ENCODE results near the gene BACE2.
"Not testable (repeated sequence)": the region's sequence is repeated elsewhere in the genome, so short reads cannot be mapped to it uniquely, and the experiment has no call there.

The BACE2 gene

DNA sequence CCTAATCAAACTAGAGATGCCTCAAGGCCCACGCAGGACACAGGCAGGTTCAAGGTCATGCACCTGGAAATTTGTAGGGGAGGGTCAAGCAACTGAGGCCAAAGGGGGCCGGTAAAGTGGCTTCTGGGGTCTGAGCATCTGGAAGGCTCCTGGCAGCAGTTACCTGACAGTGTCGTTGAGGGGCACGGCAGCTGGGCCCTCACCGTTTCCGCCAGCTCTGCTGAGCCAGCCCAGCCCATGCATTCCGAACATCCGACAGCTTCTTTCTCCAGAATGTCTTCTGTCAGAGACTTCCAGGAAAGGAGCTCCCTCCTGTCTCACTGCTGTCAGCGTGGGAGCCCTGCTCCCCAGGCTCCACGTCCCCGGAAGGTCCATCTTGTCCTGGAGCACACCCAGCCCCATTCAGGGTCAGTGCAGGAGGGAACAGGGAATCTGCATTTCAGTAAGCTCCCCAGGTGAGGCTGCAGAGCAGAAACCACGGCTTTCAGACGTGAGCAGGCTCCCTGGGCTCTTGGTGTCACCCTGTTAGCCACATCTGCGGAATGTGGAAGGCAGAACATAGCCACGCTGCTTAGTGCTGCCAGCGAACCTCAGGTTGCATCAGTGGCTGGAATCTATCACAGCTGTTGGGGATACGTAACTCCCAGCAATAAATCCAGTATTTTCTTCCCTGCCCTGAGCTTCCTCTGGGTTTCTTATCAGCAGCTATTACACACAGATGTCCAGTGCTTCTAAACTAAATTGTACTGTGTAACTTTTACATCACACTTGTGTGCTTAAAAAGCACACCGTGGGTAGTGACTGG, 112.4 kb downstream of the BACE2 start:
- Histone ChIP-seq H3K4me3 (ENCODE audit: low read length) (no peak overlapping the region), H3K4me1 (ENCODE audit: control insufficient read depth, insufficient read depth, low read length) (no peaks in the 10 kb centered on the region), H3K9me3 (ENCODE audit: control insufficient read depth, low read length) (no peaks in the 10 kb centered on the region), H3K27me3 (ENCODE audit: control insufficient read depth, insufficient read depth, low read length) (no peaks in the 10 kb centered on the region), H3K9ac (ENCODE audit: low read length) (no peak overlapping the region), H3K36me3 (ENCODE audit: control insufficient read depth, insufficient read depth, low read length) (no peaks in the 10 kb centered on the region)

DNA sequence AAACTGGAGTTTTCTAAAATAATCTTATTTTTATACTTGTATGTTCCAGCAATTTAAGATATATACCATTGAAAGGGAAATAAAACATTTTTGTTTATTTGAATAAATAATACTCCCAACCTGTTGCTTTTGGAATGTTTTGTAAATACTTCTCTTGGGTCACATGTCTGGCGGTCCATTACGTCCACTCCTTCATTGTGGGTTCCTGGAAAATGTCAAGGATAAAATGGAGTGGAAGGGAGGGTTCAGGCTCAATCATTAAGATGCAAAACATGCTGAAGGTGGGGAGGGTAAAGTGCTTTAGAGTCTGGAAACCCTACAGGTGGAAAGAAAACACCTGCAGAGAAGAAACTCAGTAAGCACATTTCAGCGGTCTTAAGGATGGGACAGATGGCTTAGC, 114.5 kb downstream of the BACE2 start:
- Histone ChIP-seq H3K4me1 (ENCODE audit: control insufficient read depth, insufficient read depth, low read length) (no peaks in the 10 kb centered on the region), H3K9me3 (ENCODE audit: control insufficient read depth, low read length) (no peaks in the 10 kb centered on the region), H3K9ac (ENCODE audit: low read length) (no peak overlapping the region), H3K27me3 (ENCODE audit: control insufficient read depth, insufficient read depth, low read length) (no peaks in the 10 kb centered on the region), H3K4me3 (ENCODE audit: low read length) (no peak overlapping the region), H3K36me3 (ENCODE audit: control insufficient read depth, insufficient read depth, low read length) (no peaks in the 10 kb centered on the region)

DNA sequence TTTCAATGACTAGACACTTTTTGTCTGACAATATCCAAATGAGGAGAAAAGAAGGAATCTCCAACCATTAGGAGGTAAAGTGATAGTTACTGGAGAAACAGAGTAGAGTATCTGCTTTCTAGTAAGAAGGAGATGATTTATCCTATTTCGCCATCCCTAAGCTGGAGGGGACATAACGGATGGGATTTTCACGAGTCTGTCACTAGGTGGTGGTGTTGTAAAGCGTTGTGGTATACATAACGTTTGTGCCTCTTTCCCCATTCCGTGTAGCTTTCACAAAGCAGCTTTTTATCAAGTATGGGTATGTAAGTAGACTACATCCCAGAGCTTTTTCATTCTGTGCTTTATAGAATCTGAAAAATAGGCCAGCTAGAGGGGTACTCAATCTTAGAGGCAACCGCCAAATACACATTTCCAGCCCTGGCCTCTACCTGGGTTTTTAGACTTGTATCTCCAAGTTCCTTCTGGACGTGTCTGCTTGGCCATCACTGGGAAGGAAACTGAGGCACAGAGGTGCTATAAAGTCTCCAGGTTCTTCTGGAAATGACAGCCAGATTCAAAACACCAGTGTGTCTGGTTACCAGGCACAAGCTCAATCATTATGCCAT, 115.4 kb downstream of the BACE2 start:
- H3K4me1 ChIP-seq (ENCODE audit: control insufficient read depth, insufficient read depth, low read length) = no peaks in the 10 kb centered on the region
- no peaks in the 10 kb centered on the region for H3K36me3 ChIP-seq (ENCODE audit: control insufficient read depth, insufficient read depth, low read length)
- no peak overlapping the region for H3K4me3 ChIP-seq (ENCODE audit: low read length)
- no peaks in the 10 kb centered on the region for H3K9me3 ChIP-seq (ENCODE audit: control insufficient read depth, low read length)
- H3K27me3 ChIP-seq (ENCODE audit: control insufficient read depth, insufficient read depth, low read length) = no peaks in the 10 kb centered on the region
- H3K9ac ChIP-seq (ENCODE audit: low read length) = no peak overlapping the region

DNA sequence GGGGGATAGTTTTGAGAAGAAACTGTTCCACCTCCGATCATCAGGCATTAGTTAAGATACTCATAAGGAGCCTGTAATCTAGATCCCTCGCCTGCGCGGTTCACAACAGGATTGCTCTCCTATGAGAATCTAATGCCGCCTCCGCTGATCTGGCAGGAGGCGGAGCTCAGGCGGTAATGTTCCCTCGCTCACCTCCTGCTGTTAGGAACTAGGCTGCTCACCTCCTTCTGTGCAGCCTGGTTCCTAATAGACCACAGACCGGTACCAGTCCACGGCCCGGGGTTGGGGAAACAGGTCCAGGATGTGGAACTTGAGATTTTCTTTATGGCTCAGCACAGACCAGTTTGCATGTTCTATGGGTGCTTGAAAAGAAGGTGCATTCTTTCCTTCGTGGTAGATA, 121.5 kb downstream of the BACE2 start:
- Histone ChIP-seq H3K9ac (ENCODE audit: low read length) (no peak overlapping the region), H3K27me3 (ENCODE audit: control insufficient read depth, insufficient read depth, low read length) (no peaks in the 10 kb centered on the region), H3K9me3 (ENCODE audit: control insufficient read depth, low read length) (no peaks in the 10 kb centered on the region), H3K4me1 (ENCODE audit: control insufficient read depth, insufficient read depth, low read length) (peaks cover 1% of the 10 kb centered on the region), H3K36me3 (ENCODE audit: control insufficient read depth, insufficient read depth, low read length) (no peaks in the 10 kb centered on the region), H3K4me3 (ENCODE audit: low read length) (no peak overlapping the region)

DNA sequence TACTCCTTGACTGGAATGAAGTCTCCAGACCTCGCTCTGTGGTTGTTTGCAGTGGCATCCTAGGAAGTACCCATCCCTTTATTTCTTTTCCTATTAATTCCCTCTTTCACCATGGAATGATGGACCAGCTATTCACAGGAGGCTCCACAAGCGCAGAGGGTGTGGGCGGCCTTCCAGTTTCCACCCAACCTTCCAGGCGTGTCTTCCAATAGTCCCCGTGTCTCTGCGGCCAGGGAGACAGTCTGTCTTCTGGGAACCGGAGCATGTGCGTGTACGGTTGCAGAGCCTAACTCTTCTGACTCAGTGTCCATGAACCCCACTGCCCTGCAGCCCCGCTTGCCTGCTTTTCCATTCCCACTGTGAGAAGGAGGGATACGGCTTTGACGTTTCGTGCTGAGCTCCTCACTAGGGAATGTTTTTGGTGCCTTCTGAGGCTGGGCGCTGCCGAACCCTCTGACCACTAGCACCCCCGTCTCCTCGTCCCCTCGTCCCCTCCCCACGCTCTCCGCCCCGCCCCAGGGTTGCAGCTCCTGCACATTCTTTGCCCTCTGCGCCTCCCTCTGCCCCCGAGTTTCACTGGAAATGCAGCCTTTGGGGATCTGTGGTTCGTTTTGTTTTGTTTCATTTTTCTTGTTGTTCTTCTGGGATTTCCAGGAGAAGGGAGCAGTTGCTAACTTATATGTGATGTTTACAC, 122.3 kb downstream of the BACE2 start:
- no peaks in the 10 kb centered on the region for H3K27me3 ChIP-seq (ENCODE audit: control insufficient read depth, insufficient read depth, low read length)
- no peak overlapping the region for H3K4me3 ChIP-seq (ENCODE audit: low read length)

DNA sequence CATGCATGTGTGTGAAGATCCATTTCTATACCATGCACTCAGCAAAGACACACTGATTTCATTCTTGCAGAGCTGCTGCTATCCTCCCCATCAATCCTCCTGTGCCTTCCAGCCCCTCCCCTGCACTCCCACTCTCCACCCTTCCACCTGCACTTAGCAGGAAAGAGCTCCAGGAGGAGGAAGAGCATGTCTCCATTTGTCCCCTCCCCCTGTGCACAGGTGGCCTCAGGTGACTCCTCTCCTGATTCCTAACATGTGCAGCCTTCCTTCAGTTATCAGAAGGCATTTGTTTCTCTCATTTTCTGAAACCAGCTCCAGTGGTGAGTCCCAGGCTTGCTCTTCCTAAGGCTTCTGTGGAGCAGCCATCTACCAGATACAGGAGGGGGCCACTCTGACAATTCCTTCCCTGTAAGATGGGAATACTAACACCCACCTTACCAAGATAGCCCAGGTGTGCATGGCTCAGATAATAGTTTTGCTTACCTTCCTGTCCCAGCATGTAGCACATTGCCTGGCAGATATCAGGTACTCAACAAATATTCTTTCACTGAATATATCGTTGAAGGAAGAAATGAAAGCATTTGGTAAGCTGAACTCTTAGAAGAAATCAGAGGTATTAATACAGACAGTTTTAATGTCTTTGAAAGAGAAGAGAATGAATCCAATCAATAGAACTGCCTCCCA, 126.7 kb downstream of the BACE2 start:
- H3K27me3 ChIP-seq (ENCODE audit: control insufficient read depth, insufficient read depth, low read length) = no peaks in the 10 kb centered on the region
- H3K9me3 ChIP-seq (ENCODE audit: control insufficient read depth, low read length) = no peaks in the 10 kb centered on the region
- H3K9ac ChIP-seq (ENCODE audit: low read length) = no peak overlapping the region
- H3K4me1 ChIP-seq (ENCODE audit: control insufficient read depth, insufficient read depth, low read length) = peaks cover 24% of the 10 kb centered on the region
- H3K4me3 ChIP-seq (ENCODE audit: low read length) = no peak overlapping the region
- no peaks in the 10 kb centered on the region for H3K36me3 ChIP-seq (ENCODE audit: control insufficient read depth, insufficient read depth, low read length)

More for the DNA sequence above, 122.3 kb downstream of the BACE2 start:
- H3K9ac ChIP-seq (ENCODE audit: low read length) = no peak overlapping the region
- H3K36me3 ChIP-seq (ENCODE audit: control insufficient read depth, insufficient read depth, low read length) = no peaks in the 10 kb centered on the region
- peaks cover 9% of the 10 kb centered on the region for H3K4me1 ChIP-seq (ENCODE audit: control insufficient read depth, insufficient read depth, low read length)
- no peaks in the 10 kb centered on the region for H3K9me3 ChIP-seq (ENCODE audit: control insufficient read depth, low read length)

DNA sequence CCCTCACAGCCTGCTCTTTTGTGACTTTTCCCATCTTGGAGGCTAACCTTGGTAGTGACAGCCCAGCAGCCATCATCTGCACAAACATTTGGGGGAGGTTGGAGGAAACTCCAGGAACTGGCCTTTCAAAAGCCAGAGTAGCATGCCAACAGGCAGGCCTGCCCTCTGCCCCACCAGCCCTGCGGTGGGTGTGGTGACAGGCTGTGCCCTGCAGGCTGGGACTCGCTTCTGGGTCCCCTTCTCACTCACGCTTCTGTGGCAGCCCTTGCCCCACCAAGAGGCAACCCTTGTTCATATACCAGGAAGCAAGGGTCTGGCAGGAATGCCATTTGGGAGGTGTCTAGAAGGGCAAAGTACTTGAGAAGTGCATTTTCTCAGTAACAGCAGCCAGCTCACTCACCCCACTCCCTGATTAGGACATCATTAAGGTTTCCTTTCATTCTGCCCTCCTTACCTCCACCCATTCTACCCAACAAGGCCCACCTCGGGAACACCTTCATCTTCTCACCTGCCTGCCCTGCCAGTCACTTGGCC, 127.8 kb downstream of the BACE2 start:
- H3K4me1 ChIP-seq (ENCODE audit: control insufficient read depth, insufficient read depth, low read length) = peaks cover 24% of the 10 kb centered on the region
- no peaks in the 10 kb centered on the region for H3K36me3 ChIP-seq (ENCODE audit: control insufficient read depth, insufficient read depth, low read length)
- H3K27me3 ChIP-seq (ENCODE audit: control insufficient read depth, insufficient read depth, low read length) = no peaks in the 10 kb centered on the region
- no peaks in the 10 kb centered on the region for H3K9me3 ChIP-seq (ENCODE audit: control insufficient read depth, low read length)
- no peak overlapping the region for H3K9ac ChIP-seq (ENCODE audit: low read length)
- H3K4me3 ChIP-seq (ENCODE audit: low read length) = no peak overlapping the region

DNA sequence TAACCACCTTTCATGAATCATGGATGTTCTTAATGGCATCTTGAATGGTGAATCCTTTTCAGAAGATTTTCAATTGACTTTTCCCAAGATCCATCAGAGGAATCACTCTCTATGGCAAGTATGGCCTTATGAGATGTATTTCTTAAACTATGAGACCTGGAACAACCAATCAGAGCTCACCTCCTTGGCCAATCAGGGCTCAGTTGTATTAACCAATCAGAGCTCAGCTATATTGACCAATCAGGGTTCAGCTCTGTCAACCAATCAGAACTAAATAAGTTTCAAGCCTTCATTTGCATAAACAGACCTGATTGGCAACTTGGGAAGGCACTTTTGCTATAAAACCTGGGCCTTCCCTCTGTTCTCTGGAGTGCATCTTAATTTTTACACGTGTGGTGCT, 135.0 kb downstream of the BACE2 start:
- no peak overlapping the region for H3K4me3 ChIP-seq (ENCODE audit: low read length)
- H3K36me3 ChIP-seq (ENCODE audit: control insufficient read depth, insufficient read depth, low read length) = no peaks in the 10 kb centered on the region
- no peak overlapping the region for H3K9ac ChIP-seq (ENCODE audit: low read length)
- peaks cover 7% of the 10 kb centered on the region for H3K4me1 ChIP-seq (ENCODE audit: control insufficient read depth, insufficient read depth, low read length)
- no peaks in the 10 kb centered on the region for H3K27me3 ChIP-seq (ENCODE audit: control insufficient read depth, insufficient read depth, low read length)
- no peaks in the 10 kb centered on the region for H3K9me3 ChIP-seq (ENCODE audit: control insufficient read depth, low read length)

DNA sequence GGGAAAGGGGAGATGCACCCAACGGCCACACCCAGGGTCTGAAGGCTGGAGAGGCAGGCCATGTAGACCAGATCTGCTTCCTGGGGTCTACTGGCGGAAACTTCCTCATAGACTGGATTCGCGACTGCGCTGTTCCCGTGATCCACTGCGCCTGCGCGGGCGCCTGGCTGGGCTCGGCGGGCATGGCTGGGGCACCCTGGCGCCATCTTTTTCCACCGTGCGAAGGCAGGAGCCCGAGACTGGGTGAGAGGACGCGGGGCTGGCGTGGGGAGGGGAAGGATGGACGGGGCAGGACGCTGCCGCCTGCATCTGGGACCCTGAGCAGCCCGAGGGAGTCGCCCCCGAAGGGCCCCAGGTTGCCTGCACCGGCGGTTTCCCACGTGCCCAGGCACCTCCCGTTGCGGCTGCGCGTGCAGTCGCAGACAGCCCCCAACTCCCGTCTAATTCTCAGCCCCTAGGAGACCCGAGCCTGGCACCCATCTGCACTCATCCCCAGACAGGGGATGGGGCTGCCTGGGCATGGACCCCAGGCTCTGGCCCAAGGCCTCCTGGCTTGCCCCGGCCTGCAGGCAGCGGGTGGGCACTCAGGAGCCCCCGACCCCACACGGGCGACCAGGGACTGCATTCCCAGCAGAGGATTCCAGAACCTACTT, 136.2 kb downstream of the BACE2 start:
- no peak overlapping the region for H3K9ac ChIP-seq (ENCODE audit: low read length)
- H3K4me3 ChIP-seq (ENCODE audit: low read length) = no peak overlapping the region
- no peaks in the 10 kb centered on the region for H3K36me3 ChIP-seq (ENCODE audit: control insufficient read depth, insufficient read depth, low read length)
- peaks cover 11% of the 10 kb centered on the region for H3K4me1 ChIP-seq (ENCODE audit: control insufficient read depth, insufficient read depth, low read length)
- no peaks in the 10 kb centered on the region for H3K27me3 ChIP-seq (ENCODE audit: control insufficient read depth, insufficient read depth, low read length)
- no peaks in the 10 kb centered on the region for H3K9me3 ChIP-seq (ENCODE audit: control insufficient read depth, low read length)

DNA sequence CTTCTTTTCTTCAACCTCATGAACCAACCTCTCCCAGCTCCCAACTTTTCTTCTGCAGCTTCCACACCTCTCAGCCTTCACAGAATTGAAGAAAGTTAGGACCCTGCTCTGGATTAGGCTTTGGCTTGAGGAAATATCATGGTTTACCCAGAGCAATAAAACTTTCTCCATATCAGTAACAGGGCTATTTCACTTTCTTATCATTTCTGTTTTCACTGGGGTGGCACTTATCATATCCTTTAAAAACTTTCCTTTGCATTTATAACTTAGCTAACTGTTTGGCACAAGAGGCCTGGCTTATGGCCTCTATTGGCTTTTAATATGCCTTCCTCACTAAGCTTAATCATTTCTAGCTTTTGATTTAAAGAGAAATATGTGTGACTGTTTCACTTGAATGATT, 139.3 kb downstream of the BACE2 start:
- H3K9ac ChIP-seq (ENCODE audit: low read length) = no peak overlapping the region
- no peak overlapping the region for H3K4me3 ChIP-seq (ENCODE audit: low read length)
- no peaks in the 10 kb centered on the region for H3K36me3 ChIP-seq (ENCODE audit: control insufficient read depth, insufficient read depth, low read length)
- no peaks in the 10 kb centered on the region for H3K27me3 ChIP-seq (ENCODE audit: control insufficient read depth, insufficient read depth, low read length)
- H3K9me3 ChIP-seq (ENCODE audit: control insufficient read depth, low read length) = no peaks in the 10 kb centered on the region
- peaks cover 11% of the 10 kb centered on the region for H3K4me1 ChIP-seq (ENCODE audit: control insufficient read depth, insufficient read depth, low read length)

DNA sequence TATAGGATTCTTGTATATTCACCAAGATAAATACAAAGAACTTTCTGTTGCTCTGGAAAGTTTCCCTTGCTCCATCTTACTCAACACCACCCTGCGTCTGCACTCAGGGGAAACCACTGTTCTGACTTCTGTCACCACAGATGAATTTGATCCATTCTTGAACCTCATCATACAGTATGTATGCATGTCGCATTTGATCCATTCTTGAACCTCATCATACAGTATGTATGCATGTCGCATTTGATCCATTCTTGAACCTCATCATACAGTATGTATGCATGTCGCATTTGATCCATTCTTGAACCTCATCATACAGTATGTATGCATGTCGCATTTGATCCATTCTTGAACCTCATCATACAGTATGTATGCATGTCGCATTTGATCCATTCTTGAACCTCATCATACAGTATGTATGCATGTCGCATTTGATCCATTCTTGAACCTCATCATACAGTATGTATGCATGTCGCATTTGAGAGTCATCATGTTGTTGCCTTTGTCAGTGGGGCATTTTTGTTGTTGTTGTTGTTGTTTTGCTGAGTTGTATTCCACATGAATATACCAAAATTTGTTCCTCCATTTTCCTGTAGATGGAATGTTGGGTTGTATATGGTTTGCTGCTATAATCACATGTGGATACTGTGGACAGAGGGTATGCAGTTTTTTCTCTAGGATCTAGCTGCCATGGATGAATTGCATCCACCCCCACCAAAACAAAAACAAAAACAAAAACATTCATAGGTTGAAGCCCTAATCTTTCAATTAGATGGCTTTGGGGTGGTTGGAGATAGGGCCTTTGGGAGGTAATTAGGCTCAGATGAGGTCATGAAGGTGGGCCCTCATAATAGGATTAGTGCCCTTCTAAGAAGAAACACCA, 145.6 kb downstream of the BACE2 start:
- not testable (repeated sequence) for H3K27me3 ChIP-seq (ENCODE audit: control insufficient read depth, insufficient read depth, low read length); H3K4me3 ChIP-seq (ENCODE audit: low read length); H3K9ac ChIP-seq (ENCODE audit: low read length); H3K36me3 ChIP-seq (ENCODE audit: control insufficient read depth, insufficient read depth, low read length); H3K9me3 ChIP-seq (ENCODE audit: control insufficient read depth, low read length)
- H3K4me1 ChIP-seq (ENCODE audit: control insufficient read depth, insufficient read depth, low read length) = peaks cover 14% of the 10 kb centered on the region
